KG1 (cell line): ENCODE data around the gene PHYHD1.

Source experiments
- DNase-seq: peaks from one replicate; lab custom pipeline; 2025; lab: John Stamatoyannopoulos, UW

Gene PHYHD1

GRCh38 chr9:128969491-128969890 lies 48.7 kb downstream of the PHYHD1 start:
- no peak for DNase-seq

DNA sequence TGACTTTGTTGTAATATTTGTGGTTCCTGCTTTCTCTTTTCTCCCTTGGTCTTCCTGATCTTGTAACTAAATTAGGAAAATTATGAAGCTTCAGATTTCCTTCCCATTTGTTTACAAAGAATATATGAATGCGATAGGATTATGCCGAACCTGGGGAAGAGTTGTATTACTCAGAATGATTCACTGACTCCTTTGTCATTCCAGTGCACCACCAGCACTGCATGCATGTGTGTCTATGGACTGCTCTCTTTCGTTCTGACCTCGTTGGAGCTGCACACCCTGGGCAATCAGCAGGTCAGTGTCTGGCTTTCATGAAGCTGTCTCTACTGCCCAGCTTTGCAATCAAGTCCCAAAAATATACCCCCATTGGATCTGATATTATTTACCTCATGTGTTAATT lies 52.2 kb downstream of the PHYHD1 start:
- no peak for DNase-seq

DNA sequence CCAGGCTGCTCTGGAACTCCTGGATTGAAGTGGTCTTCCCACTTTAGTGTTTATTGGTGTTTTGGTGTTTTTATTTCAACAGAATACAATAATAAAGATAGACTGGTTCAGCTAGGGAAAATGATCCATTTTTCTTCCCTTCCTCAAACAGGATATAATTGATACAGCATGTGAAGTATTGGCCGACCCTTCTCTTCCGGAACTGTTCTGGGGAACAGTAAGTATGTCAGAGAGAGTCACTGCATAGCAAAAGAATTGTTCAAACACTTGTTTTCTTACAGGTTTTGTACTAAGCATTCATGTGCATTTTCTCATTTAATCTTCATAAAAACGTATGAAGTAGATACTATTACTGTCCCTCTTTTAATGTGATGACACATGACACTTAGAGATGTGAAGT lies 58.3 kb downstream of the PHYHD1 start:
- no peak for DNase-seq

- no peak for DNase-seq
Observed at GRCh38 chr9:128983536-128983935, 62.8 kb downstream of the PHYHD1 start.

GRCh38 chr9:128986671-128987070 lies 65.9 kb downstream of the PHYHD1 start:
- no peak for DNase-seq

GRCh38 chr9:128987805-128988204 lies 67.0 kb downstream of the PHYHD1 start:
- DNase-seq: no peak
